ENCODE results near the gene SLC23A2. TPM values are rescaled to one million over a fixed set of nuclear protein-coding genes. Genes with fewer than 3 reads are reported as not detected.
A peak's percentile ranks its signal among the peaks of the same experiment; 100 is the strongest.

SLC23A2 gene
- total RNA-seq, 1 experiment from 2014 or later, result 37.3 TPM

DNA sequence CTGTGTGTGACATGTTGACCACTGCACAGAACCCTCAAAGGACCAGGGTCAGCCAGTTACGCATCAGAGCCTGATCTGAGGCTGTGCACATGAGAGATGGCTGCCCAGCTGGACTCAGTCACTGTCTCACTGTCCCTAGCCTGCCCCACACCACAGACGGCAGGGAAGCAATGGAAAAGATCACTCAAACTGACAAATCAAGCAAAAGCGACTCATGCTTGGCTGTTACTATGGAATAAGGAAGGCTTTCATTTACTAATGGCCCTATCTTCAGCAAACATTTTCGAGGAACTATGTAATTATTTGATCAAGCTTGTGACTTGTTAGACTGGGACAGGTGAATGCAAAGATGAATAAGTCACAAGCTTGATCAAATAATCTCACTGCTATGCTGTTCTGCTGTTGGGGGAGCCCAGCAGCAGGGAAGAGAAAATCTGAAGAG, 137.0 kb downstream of the SLC23A2 start:
- H3K36me3 Mint-ChIP-seq (ENCODE audit: insufficient read depth, unreplicated experiment), result peaks cover 7% of the 10 kb centered on the region
- H3K27ac Mint-ChIP-seq (ENCODE audit: unreplicated experiment), result peak overlapping the region; percentile 26
- peaks cover 25% of the 10 kb centered on the region for H3K4me1 Mint-ChIP-seq (ENCODE audit: low read depth, unreplicated experiment)
- peak in 1 of 2 experiments; percentile 30 for DNase-seq
- no peak overlapping the region for H3K4me3 ChIP-seq (ENCODE audit: low read depth, low read length)
- CTCF ChIA-PET, result no interaction called here
- H3K4me3 Mint-ChIP-seq (ENCODE audit: unreplicated experiment), result no peak overlapping the region
- H3K27me3 ChIP-seq (replicated peaks; ENCODE audit: control insufficient read depth, insufficient read depth, low read length), result no peaks in the 10 kb centered on the region
- H3K9me3 Mint-ChIP-seq (ENCODE audit: unreplicated experiment), result no peaks in the 10 kb centered on the region
- no peaks in the 10 kb centered on the region for H3K27me3 Mint-ChIP-seq (ENCODE audit: insufficient read depth, unreplicated experiment)
- no peaks in the 10 kb centered on the region for H3K9me3 ChIP-seq
- no TSS peak for BruUV-seq (replicated peaks)
- POLR2A ChIA-PET, result no interaction called here
- H3K36me3 ChIP-seq (ENCODE audit: control insufficient read depth, insufficient read depth, low read length), result no peaks in the 10 kb centered on the region
- H3K4me1 ChIP-seq, result peaks cover 6% of the 10 kb centered on the region
- intact Hi-C loops (cut with micrococcal nuclease; ENCODE audit: unreplicated experiment), result loop anchor here (1.0 kb wide), 1 partner anchor 92 kb away; no protein-coding TSS in a partner anchor
- TF ChIP-seq, protein P1, sequence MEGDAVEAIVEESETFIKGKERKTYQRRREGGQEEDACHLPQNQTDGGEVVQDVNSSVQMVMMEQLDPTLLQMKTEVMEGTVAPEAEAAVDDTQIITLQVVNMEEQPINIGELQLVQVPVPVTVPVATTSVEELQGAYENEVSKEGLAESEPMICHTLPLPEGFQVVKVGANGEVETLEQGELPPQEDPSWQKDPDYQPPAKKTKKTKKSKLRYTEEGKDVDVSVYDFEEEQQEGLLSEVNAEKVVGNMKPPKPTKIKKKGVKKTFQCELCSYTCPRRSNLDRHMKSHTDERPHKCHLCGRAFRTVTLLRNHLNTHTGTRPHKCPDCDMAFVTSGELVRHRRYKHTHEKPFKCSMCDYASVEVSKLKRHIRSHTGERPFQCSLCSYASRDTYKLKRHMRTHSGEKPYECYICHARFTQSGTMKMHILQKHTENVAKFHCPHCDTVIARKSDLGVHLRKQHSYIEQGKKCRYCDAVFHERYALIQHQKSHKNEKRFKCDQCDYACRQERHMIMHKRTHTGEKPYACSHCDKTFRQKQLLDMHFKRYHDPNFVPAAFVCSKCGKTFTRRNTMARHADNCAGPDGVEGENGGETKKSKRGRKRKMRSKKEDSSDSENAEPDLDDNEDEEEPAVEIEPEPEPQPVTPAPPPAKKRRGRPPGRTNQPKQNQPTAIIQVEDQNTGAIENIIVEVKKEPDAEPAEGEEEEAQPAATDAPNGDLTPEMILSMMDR (IDR thresholded peaks at IDR 0.05; ENCODE audit: insufficient read depth in 1 of 2, low read depth in 1 of 2, low read length in 1 of 2, severe bottlenecking in 1 of 2, unreplicated experiment in 1 of 2), result no peak

DNA sequence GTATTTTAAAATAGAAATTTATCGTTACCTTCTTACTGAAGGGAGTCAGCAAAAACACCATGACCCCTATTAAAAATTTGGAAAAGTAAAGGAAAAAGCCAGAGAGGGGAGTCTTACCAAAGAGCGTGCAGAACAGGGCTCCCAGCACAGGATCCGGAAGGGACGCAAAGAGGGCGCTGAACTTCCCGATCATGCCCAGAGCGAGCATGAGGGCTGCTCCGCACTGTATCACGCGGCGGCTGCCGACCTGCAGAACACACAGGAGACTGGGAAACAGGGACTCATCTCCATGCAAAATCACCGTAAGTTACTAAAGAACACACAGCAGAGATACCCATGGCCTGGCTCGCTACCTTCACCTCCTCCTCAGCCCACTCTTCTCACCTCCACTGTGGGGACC, 138.6 kb downstream of the SLC23A2 start:
- intact Hi-C loops (cut with micrococcal nuclease; ENCODE audit: unreplicated experiment), result no loop called here
- H3K27me3 Mint-ChIP-seq (ENCODE audit: insufficient read depth, unreplicated experiment), result no peaks in the 10 kb centered on the region
- Histone ChIP-seq H3K27me3 (replicated peaks; ENCODE audit: control insufficient read depth, insufficient read depth, low read length) (no peaks in the 10 kb centered on the region), H3K4me1 (0 out of 2 replicates have a peak, but pooled peaks cover 3% of the 10 kb centered on the region), H3K36me3 (ENCODE audit: control insufficient read depth, insufficient read depth, low read length) (peaks cover 1% of the 10 kb centered on the region; the same call in 1 of the 2 replicates), H3K9me3 (no peaks in the 10 kb centered on the region), H3K4me3 (ENCODE audit: low read depth, low read length) (no peak overlapping the region)
- no TSS peak for BruUV-seq (replicated peaks)
- ChIA-PET POLR2A (no interaction called here), CTCF (no interaction called here)
- H3K9me3 Mint-ChIP-seq (ENCODE audit: unreplicated experiment), result no peaks in the 10 kb centered on the region
- DNase-seq, result no peak
- H3K27ac Mint-ChIP-seq (ENCODE audit: unreplicated experiment), result no peak overlapping the region
- TF ChIP-seq, protein P1 (IDR thresholded peaks at IDR 0.05; ENCODE audit: insufficient read depth in 1 of 2, low read depth in 1 of 2, low read length in 1 of 2, severe bottlenecking in 1 of 2, unreplicated experiment in 1 of 2), result no peak
- no peak overlapping the region for H3K4me3 Mint-ChIP-seq (ENCODE audit: unreplicated experiment)
- peaks cover 16% of the 10 kb centered on the region for H3K36me3 Mint-ChIP-seq (ENCODE audit: insufficient read depth, unreplicated experiment)
- H3K4me1 Mint-ChIP-seq (ENCODE audit: low read depth, unreplicated experiment), result peaks cover 18% of the 10 kb centered on the region

DNA sequence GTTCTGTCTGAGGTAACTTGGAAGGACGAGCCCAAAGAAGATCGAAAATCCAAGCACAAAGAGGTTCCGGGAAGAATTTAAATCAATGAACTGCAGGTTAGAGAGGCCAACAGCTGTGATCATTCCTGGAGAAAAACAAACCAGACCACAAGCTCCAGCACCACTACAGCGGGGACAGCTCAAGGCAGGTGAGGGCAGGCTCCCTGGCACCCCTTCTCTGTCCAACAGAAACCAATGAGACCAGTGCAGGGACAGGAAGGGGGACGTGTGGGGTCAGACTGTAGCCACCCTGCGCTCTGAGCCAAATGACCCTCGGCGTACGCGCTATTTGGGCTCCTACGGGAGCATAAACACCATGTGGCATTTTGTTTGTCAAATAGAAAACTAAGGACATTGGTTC, 139.3 kb downstream of the SLC23A2 start:
- no peak overlapping the region for H3K27ac Mint-ChIP-seq (ENCODE audit: unreplicated experiment)

More for the DNA sequence above, 139.3 kb downstream of the SLC23A2 start:
- intact Hi-C loops (cut with micrococcal nuclease; ENCODE audit: unreplicated experiment), result no loop called here
- H3K4me3 ChIP-seq (ENCODE audit: low read depth, low read length), result no peak overlapping the region
- no peak for DNase-seq
- no TSS peak for BruUV-seq (replicated peaks)
- no peaks in the 10 kb centered on the region for H3K9me3 ChIP-seq
- peaks cover 1% of the 10 kb centered on the region; the same call in 1 of the 2 replicates for H3K36me3 ChIP-seq (ENCODE audit: control insufficient read depth, insufficient read depth, low read length)
- H3K4me3 Mint-ChIP-seq (ENCODE audit: unreplicated experiment), result no peak overlapping the region
- no peaks in the 10 kb centered on the region for H3K27me3 Mint-ChIP-seq (ENCODE audit: insufficient read depth, unreplicated experiment)
- 0 out of 2 replicates have a peak, but pooled peaks cover 3% of the 10 kb centered on the region for H3K4me1 ChIP-seq
- POLR2A ChIA-PET, result no interaction called here
- H3K4me1 Mint-ChIP-seq (ENCODE audit: low read depth, unreplicated experiment), result peaks cover 12% of the 10 kb centered on the region
- H3K27me3 ChIP-seq (replicated peaks; ENCODE audit: control insufficient read depth, insufficient read depth, low read length), result no peaks in the 10 kb centered on the region
- CTCF ChIA-PET, result no interaction called here
- TF ChIP-seq, protein P1 (IDR thresholded peaks at IDR 0.05; ENCODE audit: insufficient read depth in 1 of 2, low read depth in 1 of 2, low read length in 1 of 2, severe bottlenecking in 1 of 2, unreplicated experiment in 1 of 2), result no peak
- H3K36me3 Mint-ChIP-seq (ENCODE audit: insufficient read depth, unreplicated experiment), result peaks cover 16% of the 10 kb centered on the region
- H3K9me3 Mint-ChIP-seq (ENCODE audit: unreplicated experiment), result no peaks in the 10 kb centered on the region
